ENCODE results near the gene CLDN22.

- TF ChIP-seq CTCF (IDR thresholded peaks at IDR 0.05): no peak
- no peak for TF ChIP-seq POLR2A (IDR thresholded peaks at IDR 0.05)
Measured at GRCh38 chr4:183366206-183366835, 46.2 kb upstream of the CLDN22 start.
